Endothelial cell of umbilical vein (primary cell): ENCODE results near the gene GADD45GIP1. TPM values are rescaled to one million over a fixed set of nuclear protein-coding genes. Genes with fewer than 3 reads are reported as not detected.

Experiments
- BruUV-seq: library from RNA; stranded (reverse); fragments of 400-500 nt; replicated peaks from 2 replicates; lab custom pipeline; 2021; lab: Mats Ljungman, UMichigan
- CTCF ChIA-PET: fragments of 300-600, 350-600 bp; sonication (Branson Sonifier 250); formaldehyde crosslinking; loops from one replicate; lab custom pipeline; 2021; ENCODE audit warnings: antibody characterized with exemption, inconsistent platforms; lab: Charles Lee
- POLR2A ChIA-PET: fragments of 300-600, 350-600 bp; sonication (Branson Sonifier 250); formaldehyde crosslinking; loops from one replicate; lab custom pipeline; 2021; ENCODE audit warnings: antibody characterized with exemption, inconsistent platforms; lab: Charles Lee
- DNase-seq: peaks from one replicate; pipeline ENCODE4 v3.0.0-alpha.2; 2011; ENCODE audit warnings: low read depth, low spot score
- FAIRE-seq: peaks from 2 replicates; lab custom pipeline; 2011; peaks lifted over from hg19 to GRCh38; lab: Jason Lieb, UNC
- H2AFZ ChIP-seq: 2 replicates; pipeline ENCODE4 v1.6.0; 2012; ENCODE audit warnings: low read depth, low read length, control low read depth, inconsistent platforms
- H3K27ac ChIP-seq: 2 replicates; pipeline ENCODE4 v1.5.1; 2011; ENCODE audit warnings: low read depth, mild to moderate bottlenecking, control low read depth, low read length, moderate library complexity; ENCODE audit not compliant: insufficient read depth
- H3K27me3 ChIP-seq, 2 experiments: 2 replicates each; pipeline versions ENCODE4 v1.6.0 to v1.6.1; 2011; ENCODE audit warnings: low read length in 2 of 2, mixed read lengths in 1 of 2; ENCODE audit not compliant: control insufficient read depth in 2 of 2, insufficient read depth in 2 of 2
- H3K36me3 ChIP-seq, 2 experiments: 2 replicates in 1 of 2; 3 replicates in 1 of 2; pipeline ENCODE4 v1.5.1; 2011; ENCODE audit warnings: low read length in 2 of 2, mild to moderate bottlenecking in 1 of 2, moderate library complexity in 1 of 2; ENCODE audit not compliant: control insufficient read depth in 2 of 2, insufficient read depth in 2 of 2; ENCODE audit errors: extremely low read depth in 1 of 2
- H3K4me1 ChIP-seq: 3 replicates; pipeline ENCODE4 v1.5.1; 2011; ENCODE audit warnings: mild to moderate bottlenecking, low read length; ENCODE audit not compliant: control insufficient read depth, insufficient read depth; ENCODE audit errors: extremely low read depth
- H3K4me2 ChIP-seq: 2 replicates; pipeline ENCODE4 v1.6.1; 2011; ENCODE audit warnings: low read length, control low read depth, mixed read lengths; ENCODE audit not compliant: insufficient read depth
- H3K4me3 ChIP-seq, 3 experiments: fragments of 200-600 bp in 1 of 3; sonication (generic), shearing (Covaris generic) in 1 of 3; replicated peaks in 1 of 3; 2 replicates each; pipeline ENCODE4 v1.5.1; 2011 to 2016; ENCODE audit warnings: control low read depth in 3 of 3, low read length in 3 of 3, mild to moderate bottlenecking in 2 of 3, inconsistent platforms in 1 of 3, low read depth in 1 of 3, moderate library complexity in 1 of 3; ENCODE audit not compliant: insufficient read depth in 1 of 3
- H3K79me2 ChIP-seq: 2 replicates; pipeline ENCODE4 v1.6.0; 2012; ENCODE audit warnings: low read length, inconsistent platforms; ENCODE audit not compliant: control insufficient read depth, insufficient read depth
- H3K9ac ChIP-seq: replicated peaks from 2 replicates; pipeline ENCODE3; 2011; ENCODE audit warnings: low read length, control low read depth; ENCODE audit not compliant: insufficient read depth; ENCODE audit errors: extremely low read depth
- H3K9me1 ChIP-seq: replicated peaks from 3 replicates; pipeline ENCODE4 v1.6.0; 2011; ENCODE audit warnings: mild to moderate bottlenecking, low read length; ENCODE audit not compliant: control insufficient read depth, insufficient read depth; ENCODE audit errors: extremely low read depth
- H3K9me3 ChIP-seq: replicated peaks from 2 replicates; pipeline ENCODE4 v1.5.1; 2012; ENCODE audit warnings: low read length, inconsistent platforms; ENCODE audit not compliant: control insufficient read depth, insufficient read depth
- H4K20me1 ChIP-seq: replicated peaks from 2 replicates; pipeline ENCODE3; 2011; ENCODE audit warnings: mild to moderate bottlenecking, low read length; ENCODE audit not compliant: control insufficient read depth, insufficient read depth; ENCODE audit errors: extremely low read depth
- EZH2 ChIP-seq: IDR thresholded peaks from 2 replicates; pipeline ENCODE4 v1.6.1; 2012; ENCODE audit warnings: borderline replicate concordance, low read depth, mild to moderate bottlenecking, moderate library complexity, low read length, inconsistent platforms; ENCODE audit not compliant: severe bottlenecking
- FOS ChIP-seq: IDR thresholded peaks from 2 replicates; pipeline ENCODE4 v1.6.1; 2011; ENCODE audit warnings: mild to moderate bottlenecking, low read length, moderate library complexity, borderline replicate concordance; ENCODE audit not compliant: insufficient read depth
- GATA2 ChIP-seq: IDR thresholded peaks from 2 replicates; pipeline ENCODE4 v1.7.0; 2011; ENCODE audit warnings: low read depth, mild to moderate bottlenecking, moderate library complexity, mixed read lengths, low read length; ENCODE audit not compliant: insufficient read length, insufficient read depth
- JUN ChIP-seq: IDR thresholded peaks from 2 replicates; pipeline ENCODE4 v1.6.1; 2011; ENCODE audit warnings: borderline replicate concordance, low read depth; ENCODE audit not compliant: insufficient read length, insufficient read depth
- MAX ChIP-seq: IDR thresholded peaks from 2 replicates; pipeline ENCODE4 v1.6.1; 2011; ENCODE audit not compliant: insufficient read depth, insufficient read length
- MYC ChIP-seq: IDR thresholded peaks from one replicate; pipeline ENCODE4 v1.6.1; 2011; ENCODE audit warnings: mild to moderate bottlenecking, low read depth, low read length
- POLR2A ChIP-seq: IDR thresholded peaks from 2 replicates; pipeline ENCODE4 v1.6.1; 2012; ENCODE audit warnings: low read depth, mild to moderate bottlenecking, control low read depth, low read length
- POLR2AphosphoS5 ChIP-seq: IDR thresholded peaks from 2 replicates; pipeline ENCODE4 v1.6.1; 2012; ENCODE audit warnings: low read depth, mild to moderate bottlenecking, control low read depth, low read length, moderate library complexity; ENCODE audit not compliant: insufficient read depth
- dilution Hi-C: fragments of 300-500 bp; cut with MboI; formaldehyde crosslinking; loops from one replicate; pipeline ENCODE4 v1.15.0; 2019; ENCODE audit warnings: low sequenced_read_pairs; ENCODE audit not compliant: extremely low pct_ligation_motif_present
- intact Hi-C: fragments of 100-400 bp; cut with micrococcal nuclease; formaldehyde crosslinking; loops from one replicate; pipeline ENCODE4 v1.10.0; 2022
- polyA plus RNA-seq, 4 experiments: library from polyadenylated mRNA; depleted of rRNA in 3 of 4; stranded (reverse) in 3 of 4; unstranded in 1 of 4; fragments of >200 nt; gene quantifications; 2 replicates each; pipeline versions ENCODE4 v1.2.1 to v1.2.3, GENCODE V29; 2011 to 2012; ENCODE audit warnings: missing spikeins in 1 of 4
- total RNA-seq: library from RNA; stranded (reverse); gene quantifications from 2 replicates; pipeline ENCODE4 v1.2.3, GENCODE V29; 2021
- TF ChIP-seq, protein P1 (sequence below), 2 donors: IDR thresholded peaks; 1 replicate in 1 of 2; 2 replicates in 1 of 2; pipeline ENCODE4 v1.5.1; 2011; ENCODE audit warnings: low read length in 2 of 2, mild to moderate bottlenecking in 2 of 2, moderate library complexity in 2 of 2, control low read depth in 1 of 2, inconsistent platforms in 1 of 2, low read depth in 1 of 2; ENCODE audit not compliant: insufficient read depth in 1 of 2; ENCODE audit errors: extremely low read depth in 1 of 2

The GADD45GIP1 gene
- total and polyA plus RNA-seq, 2 donors (not counting 3 experiments of a cell fraction or from before 2014, with no cell fraction given): 32.8 to 38.3 TPM

- no peak for FAIRE-seq
- Histone ChIP-seq H3K9ac (no peak overlapping the region), H3K4me2 (no peak overlapping the region), H3K36me3 (no peaks in the 10 kb centered on the region), H3K79me2 (no peaks in the 10 kb centered on the region), H3K27me3 (no peaks in the 10 kb centered on the region), H2AFZ (no peak overlapping the region), H3K27ac (no peak overlapping the region), H3K9me3 (no peaks in the 10 kb centered on the region), H4K20me1 (no peaks in the 10 kb centered on the region), H3K4me1 (peaks cover 2% of the 10 kb centered on the region), H3K4me3 (no peak overlapping the region), H3K9me1 (no peaks in the 10 kb centered on the region)
- intact Hi-C loops (no loop called here), dilution Hi-C loops (no loop called here)
- BruUV-seq: no TSS peak
- no peak for DNase-seq
- CTCF ChIA-PET: interaction anchor here (11.0 to 13.4 kb wide), 2 partner anchors 74 to 106 kb away, joined by 274 to 543 read pairs; no protein-coding TSS in a partner anchor
- TF ChIP-seq FOS (no peak), EZH2 (no peak), MYC (no peak), GATA2 (no peak), JUN (no peak), MAX (no peak), POLR2AphosphoS5 (no peak), POLR2A (no peak)
- TF ChIP-seq, protein P1, sequence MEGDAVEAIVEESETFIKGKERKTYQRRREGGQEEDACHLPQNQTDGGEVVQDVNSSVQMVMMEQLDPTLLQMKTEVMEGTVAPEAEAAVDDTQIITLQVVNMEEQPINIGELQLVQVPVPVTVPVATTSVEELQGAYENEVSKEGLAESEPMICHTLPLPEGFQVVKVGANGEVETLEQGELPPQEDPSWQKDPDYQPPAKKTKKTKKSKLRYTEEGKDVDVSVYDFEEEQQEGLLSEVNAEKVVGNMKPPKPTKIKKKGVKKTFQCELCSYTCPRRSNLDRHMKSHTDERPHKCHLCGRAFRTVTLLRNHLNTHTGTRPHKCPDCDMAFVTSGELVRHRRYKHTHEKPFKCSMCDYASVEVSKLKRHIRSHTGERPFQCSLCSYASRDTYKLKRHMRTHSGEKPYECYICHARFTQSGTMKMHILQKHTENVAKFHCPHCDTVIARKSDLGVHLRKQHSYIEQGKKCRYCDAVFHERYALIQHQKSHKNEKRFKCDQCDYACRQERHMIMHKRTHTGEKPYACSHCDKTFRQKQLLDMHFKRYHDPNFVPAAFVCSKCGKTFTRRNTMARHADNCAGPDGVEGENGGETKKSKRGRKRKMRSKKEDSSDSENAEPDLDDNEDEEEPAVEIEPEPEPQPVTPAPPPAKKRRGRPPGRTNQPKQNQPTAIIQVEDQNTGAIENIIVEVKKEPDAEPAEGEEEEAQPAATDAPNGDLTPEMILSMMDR (IDR thresholded peaks at IDR 0.05; ENCODE audit: extremely low read depth in 1 of 2, insufficient read depth in 1 of 2, low read depth in 1 of 2, low read length in 2 of 2): no peak
- POLR2A ChIA-PET: no interaction called here
These were observed 29.7 kb upstream of the GADD45GIP1 start for GRCh38 chr19:12986726-12987125.
